Transverse colon (tissue), 4 donors: ENCODE data around the gene CPZ. TPM values are rescaled to one million over a fixed set of nuclear protein-coding genes. Genes with fewer than 3 reads are reported as not detected.

Experiments used
- DNase-seq: peaks from one replicate; pipeline ENCODE4 v3.0.0-alpha.2; 2019
- H3K27ac ChIP-seq, 4 donors: fragments of 200-600 bp; sonication (generic); 2 replicates each; pipeline ENCODE4 v1.5.1; 2016 to 2018; ENCODE audit warnings: inconsistent platforms in 4 of 4
- H3K27me3 ChIP-seq: fragments of 200-600 bp; sonication (generic); 2 replicates; pipeline ENCODE4 v1.5.1; 2017; ENCODE audit warnings: inconsistent platforms
- H3K36me3 ChIP-seq, 4 donors: fragments of 200-600 bp; sonication (generic); 2 replicates each; pipeline ENCODE4 v1.5.1; 2017 to 2019; ENCODE audit warnings: inconsistent platforms in 4 of 4
- H3K4me1 ChIP-seq, 4 donors: fragments of 200-600 bp; sonication (generic); 2 replicates each; pipeline ENCODE4 v1.5.1; 2017 to 2020; ENCODE audit warnings: inconsistent platforms in 4 of 4
- H3K4me3 ChIP-seq, 4 donors: fragments of 200-600 bp; sonication (generic); 1 replicate in 1 of 4; 2 replicates in 3 of 4; pipeline versions ENCODE4 v1.5.1 to v1.6.1; 2017 to 2019; ENCODE audit warnings: inconsistent platforms in 4 of 4
- H3K9me3 ChIP-seq, 2 donors: fragments of 200-600 bp; sonication (generic); 2 replicates each; pipeline ENCODE4 v1.5.1; 2017 to 2019; ENCODE audit warnings: inconsistent platforms in 2 of 2
- EP300 ChIP-seq: sonication (generic); formaldehyde crosslinking; IDR thresholded peaks from one replicate; pipeline ENCODE4 v1.6.1; 2017; ENCODE audit warnings: antibody characterized with exemption, low read depth
- POLR2A ChIP-seq: fragments of 450-650 bp; IDR thresholded peaks from one replicate; pipeline ENCODE4 v1.6.1; 2016; ENCODE audit warnings: antibody characterized with exemption, mild to moderate bottlenecking, moderate library complexity
- POLR2AphosphoS5 ChIP-seq, 3 donors: sonication (generic); formaldehyde crosslinking; IDR thresholded peaks; one replicate each; pipeline ENCODE4 v1.6.1; 2016; ENCODE audit warnings: antibody characterized with exemption in 3 of 3
- WGBS, 2 donors: methylation state at CpG; one replicate each; pipeline ENCODE4 v1.1.5; 2018; ENCODE audit warnings: low coverage in 1 of 2; 5-methylcytosine and 5-hydroxymethylcytosine counted together
- in situ Hi-C, 4 donors: fragments of 200-750 bp; cut with MboI; loops; one replicate each; pipeline versions ENCODE4 v1.15.0 to v1.15.1; 2017; ENCODE audit warnings: low sequenced_read_pairs in 3 of 4, low pct_ligation_motif_present in 1 of 4, low pct_unique_long_range_greater_than_20kb in 1 of 4
- intact Hi-C: fragments of 100-400 bp; cut with DNase I; formaldehyde crosslinking; loops from one replicate; pipeline ENCODE4 v1.15.1; 2023; ENCODE audit warnings: low total_unique reads
- total RNA-seq, 4 donors: library from RNA; depleted of rRNA; stranded (reverse); fragments of >200 nt; gene quantifications; one replicate each; pipeline ENCODE4 v1.1.0, GENCODE V29; 2016
- TF ChIP-seq, protein P1 (sequence below), 5 experiments: fragments of 200-600 bp in 3 of 5; fragments of 450-650 bp in 2 of 5; sonication (generic) in 3 of 5; IDR thresholded peaks; 1 replicate in 2 of 5; 2 replicates in 3 of 5; pipeline ENCODE4 v1.5.1; 2016 to 2017; ENCODE audit warnings: antibody characterized with exemption in 5 of 5, inconsistent platforms in 3 of 5, mild to moderate bottlenecking in 2 of 5, moderate library complexity in 1 of 5

Gene CPZ
- total RNA-seq, 4 donors from 2014 or later, result 0.96 to 2.1 TPM; not detected in 2

DNA sequence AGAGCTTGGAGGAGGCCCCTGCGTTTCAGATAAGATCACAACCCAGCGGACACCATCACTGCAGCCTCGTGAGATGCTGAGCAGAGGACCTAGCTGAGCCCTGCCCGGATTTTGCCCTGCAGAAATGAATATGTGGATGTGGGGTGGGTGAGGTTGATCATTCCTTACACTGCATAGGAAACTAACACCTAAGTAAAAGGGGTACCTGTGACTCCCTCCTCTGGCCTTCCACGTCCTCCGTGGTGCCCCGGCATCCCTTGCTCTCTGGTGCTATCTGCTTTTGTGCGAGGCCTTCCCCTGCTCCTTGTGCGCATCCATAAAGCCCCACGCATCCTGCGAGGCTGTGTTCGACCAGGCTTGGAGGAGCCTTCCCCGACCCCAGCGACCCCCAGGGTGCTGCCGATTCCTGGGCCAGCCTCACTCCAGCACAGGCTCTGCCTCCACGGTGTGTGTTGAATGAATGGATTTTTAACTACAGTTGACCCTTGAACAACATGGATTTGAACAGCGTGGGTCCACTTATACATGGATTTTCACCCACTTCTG is 37.9 kb upstream of the CPZ start:
- no peaks in the 10 kb centered on the region for H3K36me3 ChIP-seq
- H3K4me1 ChIP-seq, result no peaks in the 10 kb centered on the region
- in situ Hi-C loops (no loop called here), intact Hi-C loops (no loop called here)
- no peaks in the 10 kb centered on the region for H3K27me3 ChIP-seq
- WGBS, 2 donors, result 85 to 93% methylated on average over 3 to 16 of the region's 17 CpGs
- H3K9me3 ChIP-seq, result no peaks in the 10 kb centered on the region
- H3K4me3 ChIP-seq, result no peak overlapping the region
- TF ChIP-seq, protein P1, sequence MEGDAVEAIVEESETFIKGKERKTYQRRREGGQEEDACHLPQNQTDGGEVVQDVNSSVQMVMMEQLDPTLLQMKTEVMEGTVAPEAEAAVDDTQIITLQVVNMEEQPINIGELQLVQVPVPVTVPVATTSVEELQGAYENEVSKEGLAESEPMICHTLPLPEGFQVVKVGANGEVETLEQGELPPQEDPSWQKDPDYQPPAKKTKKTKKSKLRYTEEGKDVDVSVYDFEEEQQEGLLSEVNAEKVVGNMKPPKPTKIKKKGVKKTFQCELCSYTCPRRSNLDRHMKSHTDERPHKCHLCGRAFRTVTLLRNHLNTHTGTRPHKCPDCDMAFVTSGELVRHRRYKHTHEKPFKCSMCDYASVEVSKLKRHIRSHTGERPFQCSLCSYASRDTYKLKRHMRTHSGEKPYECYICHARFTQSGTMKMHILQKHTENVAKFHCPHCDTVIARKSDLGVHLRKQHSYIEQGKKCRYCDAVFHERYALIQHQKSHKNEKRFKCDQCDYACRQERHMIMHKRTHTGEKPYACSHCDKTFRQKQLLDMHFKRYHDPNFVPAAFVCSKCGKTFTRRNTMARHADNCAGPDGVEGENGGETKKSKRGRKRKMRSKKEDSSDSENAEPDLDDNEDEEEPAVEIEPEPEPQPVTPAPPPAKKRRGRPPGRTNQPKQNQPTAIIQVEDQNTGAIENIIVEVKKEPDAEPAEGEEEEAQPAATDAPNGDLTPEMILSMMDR (IDR thresholded peaks at IDR 0.05), result no peak
- no peak for TF ChIP-seq POLR2AphosphoS5 (IDR thresholded peaks at IDR 0.05)
- TF ChIP-seq EP300, result no peak
- no peak for TF ChIP-seq POLR2A
- H3K27ac ChIP-seq, result no peak overlapping the region
- DNase-seq, result no peak

DNA sequence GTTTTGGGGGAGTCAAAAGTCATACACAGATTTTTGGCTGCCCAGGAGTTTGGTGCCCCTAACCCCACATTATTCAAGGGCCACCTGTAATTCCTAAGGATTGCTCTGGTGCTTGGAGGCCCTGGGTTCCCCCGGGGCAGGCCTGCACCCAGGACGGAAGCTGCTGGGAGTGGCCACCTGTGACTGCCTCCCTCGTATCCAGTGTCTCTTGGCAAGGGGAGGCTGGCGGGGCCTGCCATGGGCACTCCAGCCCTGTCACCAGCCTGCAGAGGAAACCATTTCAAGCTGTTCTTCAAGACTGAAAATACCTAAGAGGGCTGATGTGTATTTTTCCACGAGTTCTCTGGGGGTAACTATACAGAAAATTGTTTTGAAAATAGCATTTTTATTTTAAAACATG is 36.8 kb upstream of the CPZ start:
- H3K9me3 ChIP-seq, result no peaks in the 10 kb centered on the region
- H3K27me3 ChIP-seq, result no peaks in the 10 kb centered on the region
- WGBS, 2 donors, result 60% methylated on average over 5 of the region's 5 CpGs; no CpG with 5 or more reads in 1 of the 2 donors
- H3K4me1 ChIP-seq, result no peaks in the 10 kb centered on the region
- H3K27ac ChIP-seq, result no peak overlapping the region
- no peak for DNase-seq
- no peaks in the 10 kb centered on the region for H3K36me3 ChIP-seq
- no peak overlapping the region for H3K4me3 ChIP-seq
- TF ChIP-seq POLR2AphosphoS5 (IDR thresholded peaks at IDR 0.05) (no peak), POLR2A (no peak), EP300 (no peak)
- TF ChIP-seq, protein P1 (IDR thresholded peaks at IDR 0.05), result no peak
- in situ Hi-C loops (no loop called here), intact Hi-C loops (no loop called here)

DNA sequence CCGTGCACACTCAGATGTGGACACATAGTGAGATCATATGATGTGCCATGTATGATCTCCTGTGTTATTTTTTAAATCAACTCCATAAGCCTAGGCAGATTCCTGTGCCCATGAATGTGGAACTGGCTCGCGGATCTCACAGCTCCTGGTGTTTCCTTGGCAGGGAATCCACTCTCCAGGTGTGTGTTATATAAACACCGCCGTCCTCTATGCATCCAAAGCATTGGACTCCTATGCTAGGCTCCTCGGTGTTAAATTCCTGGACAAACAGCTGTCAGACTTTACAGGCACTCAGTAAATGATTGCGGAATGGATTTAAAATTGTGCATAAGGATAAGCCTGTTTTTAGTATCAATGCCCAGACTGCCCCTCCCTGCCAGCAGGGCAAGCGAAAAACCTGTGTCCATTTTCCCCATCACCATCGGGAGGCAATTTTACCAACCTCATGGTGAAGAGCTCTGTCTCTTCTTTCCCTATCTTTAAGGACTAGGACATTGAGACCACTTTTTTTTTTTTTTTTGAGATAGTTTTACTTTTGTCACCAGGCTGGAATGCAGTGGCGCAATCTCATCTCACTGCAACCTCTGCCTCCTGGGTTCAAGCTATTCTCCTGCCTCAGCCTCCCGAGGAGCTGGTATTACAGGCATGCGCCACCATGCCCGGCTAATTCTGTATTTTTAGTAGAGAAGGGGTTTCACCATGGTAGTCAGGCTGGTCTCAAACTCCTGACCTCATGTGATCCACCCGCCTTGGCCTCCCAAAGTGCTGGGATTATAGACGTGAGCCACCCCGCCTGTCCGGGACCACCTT is 36.0 kb upstream of the CPZ start:
- 62 to 73% methylated on average over 9 to 17 of the region's 17 CpGs for WGBS, 2 donors
- Histone ChIP-seq H3K36me3 (no peaks in the 10 kb centered on the region), H3K4me3 (no peak overlapping the region)

More for the DNA sequence above, 36.0 kb upstream of the CPZ start:
- no peak for TF ChIP-seq EP300
- TF ChIP-seq POLR2A, result no peak
- TF ChIP-seq, protein P1 (IDR thresholded peaks at IDR 0.05), result no peak
- no peak for TF ChIP-seq POLR2AphosphoS5 (IDR thresholded peaks at IDR 0.05)
- Histone ChIP-seq H3K4me1 (no peaks in the 10 kb centered on the region), H3K9me3 (no peaks in the 10 kb centered on the region), H3K27me3 (no peaks in the 10 kb centered on the region), H3K27ac (no peak overlapping the region)
- intact Hi-C loops (no loop called here), in situ Hi-C loops (no loop called here)
- no peak for DNase-seq
